ENCODE measurements around the gene SPACA4.
"Not testable (repeated sequence)": the region's sequence is repeated elsewhere in the genome, so short reads cannot be mapped to it uniquely, and the experiment has no call there.

The SPACA4 gene

GRCh38 chr19:48630296-48631063, 23.9 kb downstream of the SPACA4 start:
- DNase-seq = peak; percentile 85 to 91
- no peak for TF ChIP-seq GATA1 (IDR thresholded peaks at IDR 0.05; ENCODE audit: low read depth, low read length)
- TF ChIP-seq POLR2A (IDR thresholded peaks at IDR 0.05; ENCODE audit: low read length) = no peak

GRCh38 chr19:48631225-48631624, 24.7 kb downstream of the SPACA4 start:
- TF ChIP-seq GATA1 (IDR thresholded peaks at IDR 0.05; ENCODE audit: low read depth, low read length) (no peak), POLR2A (IDR thresholded peaks at IDR 0.05; ENCODE audit: low read length) (peak; percentile 22)
- DNase-seq = peak in 1 of 2 experiments; percentile 61

GRCh38 chr19:48632286-48632685, 25.7 kb downstream of the SPACA4 start:
- DNase-seq = not testable (repeated sequence)

GRCh38 chr19:48632692-48633147, 26.2 kb downstream of the SPACA4 start:
- no peak for TF ChIP-seq GATA1 (IDR thresholded peaks at IDR 0.05; ENCODE audit: low read depth, low read length)
- TF ChIP-seq POLR2A (IDR thresholded peaks at IDR 0.05; ENCODE audit: low read length) = no peak
- peak in 1 of 2 experiments; percentile 76 for DNase-seq

GRCh38 chr19:48633148-48634035, 26.9 kb downstream of the SPACA4 start:
- TF ChIP-seq POLR2A (IDR thresholded peaks at IDR 0.05; ENCODE audit: low read length) = peak; percentile 3
- no peak for TF ChIP-seq GATA1 (IDR thresholded peaks at IDR 0.05; ENCODE audit: low read depth, low read length)
- peak in 1 of 2 experiments; percentile 61 for DNase-seq

- DNase-seq = no peak
- TF ChIP-seq GATA1 (IDR thresholded peaks at IDR 0.05; ENCODE audit: low read depth, low read length) (no peak), POLR2A (IDR thresholded peaks at IDR 0.05; ENCODE audit: low read length) (peak; percentile 2)
Measured at GRCh38 chr19:48634036-48634342, 27.4 kb downstream of the SPACA4 start.

- DNase-seq = peak; percentile 97 to 98
- no peak for TF ChIP-seq GATA1 (IDR thresholded peaks at IDR 0.05; ENCODE audit: low read depth, low read length)
- peak; percentile 50 for TF ChIP-seq POLR2A (IDR thresholded peaks at IDR 0.05; ENCODE audit: low read length)
Measured at GRCh38 chr19:48634424-48635262, 28.1 kb downstream of the SPACA4 start.

- TF ChIP-seq GATA1 (IDR thresholded peaks at IDR 0.05; ENCODE audit: low read depth, low read length) (no peak), POLR2A (IDR thresholded peaks at IDR 0.05; ENCODE audit: low read length) (no peak)
Measured at GRCh38 chr19:48635263-48635965, 28.9 kb downstream of the SPACA4 start.

GRCh38 chr19:48635966-48636858, 29.7 kb downstream of the SPACA4 start:
- no peak for TF ChIP-seq POLR2A (IDR thresholded peaks at IDR 0.05; ENCODE audit: low read length)
- no peak for TF ChIP-seq GATA1 (IDR thresholded peaks at IDR 0.05; ENCODE audit: low read depth, low read length)
- no peak for DNase-seq

More at GRCh38 chr19:48635263-48635965, 28.9 kb downstream of the SPACA4 start:
- DNase-seq = peak; percentile 81 to 89

GRCh38 chr19:48636859-48637448, 30.4 kb downstream of the SPACA4 start, which contains the start of gene DBP:
TSS of gene DBP (minus strand) at chr19:48637379. CDS start at chr19:48636994, 385 bp downstream.
- no peak for DNase-seq
- TF ChIP-seq POLR2A (IDR thresholded peaks at IDR 0.05; ENCODE audit: low read length) = no peak
- no peak for TF ChIP-seq GATA1 (IDR thresholded peaks at IDR 0.05; ENCODE audit: low read depth, low read length)

- DNase-seq = peak; percentile 94 to 97
- TF ChIP-seq POLR2A (IDR thresholded peaks at IDR 0.05; ENCODE audit: low read length) (no peak), GATA1 (IDR thresholded peaks at IDR 0.05; ENCODE audit: low read depth, low read length) (no peak)
Measured at GRCh38 chr19:48637449-48637947, 31.0 kb downstream of the SPACA4 start.
